ENCODE data around the gene DSN1.

DSN1 gene

GRCh38 chr20:36758276-36758675 lies 15.3 kb downstream of the DSN1 start:
- no peak for FAIRE-seq

GRCh38 chr20:36756496-36756895 lies 17.1 kb downstream of the DSN1 start:
- FAIRE-seq (no peak), DNase-seq (ENCODE audit: low spot score) (no peak)

More at GRCh38 chr20:36758276-36758675, 15.3 kb downstream of the DSN1 start:
- no peak for DNase-seq (ENCODE audit: low spot score)

- DNase-seq (ENCODE audit: low spot score) (peak; percentile 61), FAIRE-seq (peak; percentile 13)
Observed at GRCh38 chr20:36754656-36755222, 18.8 kb downstream of the DSN1 start.

- FAIRE-seq (no peak), DNase-seq (ENCODE audit: low spot score) (no peak)
Observed at GRCh38 chr20:36752582-36752981, 21.0 kb downstream of the DSN1 start.

GRCh38 chr20:36745927-36746659 lies 27.5 kb downstream of the DSN1 start, which contains the start of gene NDRG3:
Gene NDRG3, minus strand, starts transcription at chr20:36746090. Its CDS starts 24,355 bp downstream, at chr20:36721735.
- DNase-seq (ENCODE audit: low spot score) (peak; percentile 99), FAIRE-seq (no peak)

- FAIRE-seq, result no peak
- no peak for DNase-seq (ENCODE audit: low spot score)
Observed at GRCh38 chr20:36745234-36745926, 28.2 kb downstream of the DSN1 start.

- no peak for FAIRE-seq
- peak; percentile 52 for DNase-seq (ENCODE audit: low spot score)
Observed at GRCh38 chr20:36744764-36745191, 28.8 kb downstream of the DSN1 start.

GRCh38 chr20:36744243-36744642 lies 29.3 kb downstream of the DSN1 start:
- FAIRE-seq, result no peak
- DNase-seq (ENCODE audit: low spot score), result no peak

GRCh38 chr20:36742558-36742957 lies 31.0 kb downstream of the DSN1 start:
- FAIRE-seq, result no peak
- no peak for DNase-seq (ENCODE audit: low spot score)

- DNase-seq (ENCODE audit: low spot score) (no peak), FAIRE-seq (no peak)
Observed at GRCh38 chr20:36741072-36741471, 32.5 kb downstream of the DSN1 start.

GRCh38 chr20:36737183-36737499 lies 36.4 kb downstream of the DSN1 start:
- FAIRE-seq (no peak), DNase-seq (ENCODE audit: low spot score) (no peak)

GRCh38 chr20:36736451-36737182 lies 36.9 kb downstream of the DSN1 start:
- FAIRE-seq (no peak), DNase-seq (ENCODE audit: low spot score) (no peak)

GRCh38 chr20:36732456-36732855 lies 41.1 kb downstream of the DSN1 start:
- FAIRE-seq (no peak), DNase-seq (ENCODE audit: low spot score) (no peak)

- FAIRE-seq, result no peak
- peak; percentile 35 for DNase-seq (ENCODE audit: low spot score)
Observed at GRCh38 chr20:36728986-36729385, 44.6 kb downstream of the DSN1 start.

GRCh38 chr20:36726168-36726567 lies 47.4 kb downstream of the DSN1 start:
- FAIRE-seq, result no peak

GRCh38 chr20:36720510-36720909 lies 53.1 kb downstream of the DSN1 start:
- no peak for FAIRE-seq

More at GRCh38 chr20:36726168-36726567, 47.4 kb downstream of the DSN1 start:
- no peak for DNase-seq (ENCODE audit: low spot score)

GRCh38 chr20:36717657-36718056 lies 55.9 kb downstream of the DSN1 start:
- no peak for FAIRE-seq

More at GRCh38 chr20:36720510-36720909, 53.1 kb downstream of the DSN1 start:
- DNase-seq (ENCODE audit: low spot score), result no peak

GRCh38 chr20:36717021-36717420 lies 56.5 kb downstream of the DSN1 start:
- FAIRE-seq, result no peak
- DNase-seq (ENCODE audit: low spot score), result no peak

More at GRCh38 chr20:36717657-36718056, 55.9 kb downstream of the DSN1 start:
- DNase-seq (ENCODE audit: low spot score), result no peak

- no peak for DNase-seq (ENCODE audit: low spot score)
- FAIRE-seq, result no peak
Observed at GRCh38 chr20:36712775-36713174, 60.8 kb downstream of the DSN1 start.

GRCh38 chr20:36709126-36709525 lies 64.4 kb downstream of the DSN1 start:
- DNase-seq (ENCODE audit: low spot score) (no peak), FAIRE-seq (no peak)

GRCh38 chr20:36703530-36703929 lies 70.0 kb downstream of the DSN1 start:
- no peak for DNase-seq (ENCODE audit: low spot score)
- FAIRE-seq, result no peak

All from urothelium cell line (cell line).